WERI-Rb-1 (cell line): ENCODE data around the gene KAZN.

Source experiments
- DNase-seq: peaks from one replicate; pipeline ENCODE4 v3.0.0-alpha.2; 2020
- H3K27ac ChIP-seq: fragments of 250-450 bp; sonication (Bioruptor Pico); 2 replicates; pipeline ENCODE4 v1.5.1; 2020; ENCODE audit warnings: mild to moderate bottlenecking, moderate library complexity
- H3K27me3 ChIP-seq: fragments of 250-450 bp; sonication (Bioruptor Pico); 2 replicates; pipeline ENCODE4 v1.5.1; 2021; ENCODE audit warnings: mild to moderate bottlenecking, low read depth, moderate library complexity; ENCODE audit not compliant: insufficient read depth, severe bottlenecking
- H3K36me3 ChIP-seq: fragments of 250-450 bp; sonication (Bioruptor Pico); 2 replicates; pipeline ENCODE4 v1.5.1; 2020; ENCODE audit warnings: mild to moderate bottlenecking, moderate library complexity
- H3K4me3 ChIP-seq: 2 replicates; pipeline ENCODE4 v1.5.1; 2011; ENCODE audit warnings: low read depth, mild to moderate bottlenecking, control low read depth, low read length
- H3K9me3 ChIP-seq: fragments of 250-450 bp; sonication (Bioruptor Pico); 2 replicates; pipeline ENCODE4 v1.5.1; 2021; ENCODE audit warnings: mild to moderate bottlenecking, moderate library complexity; ENCODE audit not compliant: severe bottlenecking
- CTCF ChIP-seq: IDR thresholded peaks from 2 replicates; pipeline ENCODE4 v1.5.1; 2011; ENCODE audit warnings: low read depth, mild to moderate bottlenecking, control low read depth, inconsistent platforms, low read length

Gene KAZN

GRCh38 chr1:14740016-14740415 lies 141.5 kb downstream of the KAZN start:
- DNase-seq: no peak
- Histone ChIP-seq H3K9me3 (no peaks in the 10 kb centered on the region), H3K27ac (no peak overlapping the region), H3K27me3 (no peaks in the 10 kb centered on the region), H3K4me3 (no peak overlapping the region), H3K36me3 (no peaks in the 10 kb centered on the region)
- no peak for TF ChIP-seq CTCF

GRCh38 chr1:14741082-14741481 lies 142.6 kb downstream of the KAZN start:
- Histone ChIP-seq H3K9me3 (no peaks in the 10 kb centered on the region), H3K36me3 (no peaks in the 10 kb centered on the region), H3K27ac (no peak overlapping the region), H3K27me3 (no peaks in the 10 kb centered on the region), H3K4me3 (no peak overlapping the region)
- DNase-seq: no peak
- no peak for TF ChIP-seq CTCF

DNA sequence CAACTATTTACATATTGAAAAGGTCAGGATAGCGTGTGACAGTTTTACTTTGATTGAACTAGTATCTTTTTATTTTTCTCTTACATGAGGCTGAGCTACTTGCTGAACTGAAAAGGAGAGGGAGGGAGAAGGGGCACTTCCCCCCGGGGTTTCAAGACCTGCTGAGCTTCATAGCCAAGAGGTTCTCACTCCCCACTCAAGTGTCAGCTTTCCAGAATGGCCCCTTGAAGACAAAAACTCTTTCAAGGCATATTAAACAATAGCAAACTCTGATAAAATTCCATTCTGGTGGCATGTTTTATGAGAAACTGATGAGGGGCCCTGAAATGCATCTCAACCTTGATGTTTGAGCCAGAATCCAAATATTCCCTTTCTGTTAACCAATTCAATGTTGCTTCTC lies 143.0 kb downstream of the KAZN start:
- H3K36me3 ChIP-seq: no peaks in the 10 kb centered on the region
- no peak overlapping the region for H3K27ac ChIP-seq
- H3K27me3 ChIP-seq: no peaks in the 10 kb centered on the region
- H3K9me3 ChIP-seq: no peaks in the 10 kb centered on the region
- H3K4me3 ChIP-seq: no peak overlapping the region
- TF ChIP-seq CTCF: no peak
- DNase-seq: no peak

DNA sequence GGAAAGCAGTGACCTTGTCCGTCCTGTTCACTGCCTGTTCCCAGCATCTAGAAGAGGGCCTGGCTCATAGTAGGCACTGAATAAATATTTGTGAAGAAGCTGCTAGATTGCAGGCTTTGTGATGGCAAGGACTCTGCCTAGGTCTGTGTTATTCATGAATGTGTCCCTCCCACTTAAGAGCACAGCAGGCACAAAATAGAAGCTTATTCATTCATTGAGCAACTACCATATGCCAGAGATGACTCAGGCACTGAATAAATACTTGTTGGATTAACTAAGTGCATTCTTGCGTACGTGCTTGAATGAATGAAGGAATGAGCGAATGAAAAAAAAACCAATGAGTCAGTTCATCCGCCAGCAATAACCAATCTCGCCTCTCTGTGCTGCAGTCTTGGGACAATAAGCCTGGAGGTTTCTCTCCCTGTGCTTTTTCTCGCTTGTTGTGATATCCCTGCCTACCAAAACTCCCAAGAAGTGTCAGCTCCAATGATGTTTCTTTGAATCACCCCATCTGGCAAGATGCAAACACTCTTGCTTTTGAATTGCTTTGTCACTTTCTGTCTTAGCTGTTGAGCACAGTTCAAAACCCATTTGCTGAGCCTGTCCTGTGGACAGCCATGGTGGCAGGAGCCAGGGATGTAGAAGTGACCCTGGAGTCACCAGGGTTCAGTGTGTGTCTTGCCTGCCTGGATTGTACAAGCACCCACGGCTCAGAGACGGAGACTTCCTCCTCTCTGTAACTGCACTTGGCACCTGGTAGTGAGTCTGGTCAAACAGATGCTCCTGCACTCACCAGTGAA lies 143.9 kb downstream of the KAZN start:
- H3K4me3 ChIP-seq: no peak overlapping the region
- H3K9me3 ChIP-seq: no peaks in the 10 kb centered on the region
- DNase-seq: no peak
- no peak overlapping the region for H3K27ac ChIP-seq
- H3K36me3 ChIP-seq: no peaks in the 10 kb centered on the region
- no peaks in the 10 kb centered on the region for H3K27me3 ChIP-seq
- no peak for TF ChIP-seq CTCF

DNA sequence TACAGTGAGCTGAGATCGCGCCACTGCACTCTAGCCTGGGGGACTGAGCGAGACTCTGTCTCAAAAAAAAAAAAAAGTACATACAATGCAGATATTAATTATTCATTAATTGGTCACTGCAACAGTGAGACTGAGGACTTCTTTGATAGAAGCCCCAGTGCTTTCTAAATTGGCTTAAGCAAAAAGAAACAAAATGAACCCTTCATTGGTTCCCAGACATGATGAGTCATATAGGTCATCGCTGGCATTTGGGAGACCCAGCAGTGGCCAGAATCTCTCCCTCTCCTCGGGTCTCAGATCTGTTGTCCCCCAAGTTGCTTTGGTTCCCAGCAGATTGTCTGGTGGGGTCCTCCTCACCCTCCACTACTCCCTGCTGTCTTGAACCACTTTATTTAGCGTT lies 144.9 kb downstream of the KAZN start:
- Histone ChIP-seq H3K27ac (no peak overlapping the region), H3K9me3 (no peaks in the 10 kb centered on the region), H3K36me3 (no peaks in the 10 kb centered on the region), H3K4me3 (no peak overlapping the region), H3K27me3 (no peaks in the 10 kb centered on the region)
- DNase-seq: no peak
- no peak for TF ChIP-seq CTCF
